Epithelial cell of prostate (primary cell): Measurements from ENCODE around the gene UBAC1.
"Not testable (repeated sequence)": the region's sequence is repeated elsewhere in the genome, so short reads cannot be mapped to it uniquely, and the experiment has no call there.

Experiments
- DNase-seq: peaks from one replicate; pipeline ENCODE4 v3.0.0-alpha.2; 2011; ENCODE audit warnings: low read depth, low spot score
- H3K27ac ChIP-seq: fragments of 450-650 bp; 2 replicates; pipeline ENCODE4 v1.5.1; 2017; ENCODE audit warnings: mild to moderate bottlenecking

Gene UBAC1

GRCh38 chr9:135906291-135907005 lies 54.7 kb downstream of the UBAC1 start:
- H3K27ac ChIP-seq: peak overlapping the region; percentile 94
- DNase-seq: no peak

GRCh38 chr9:135905380-135906258 lies 55.6 kb downstream of the UBAC1 start:
- H3K27ac ChIP-seq: peak overlapping the region; percentile 94
- peak; percentile 84 for DNase-seq

GRCh38 chr9:135903786-135904520 lies 57.2 kb downstream of the UBAC1 start:
- H3K27ac ChIP-seq: peak overlapping the region; percentile 94
- DNase-seq: no peak

GRCh38 chr9:135903358-135903656 lies 57.9 kb downstream of the UBAC1 start:
- H3K27ac ChIP-seq: peak overlapping the region; percentile 39
- DNase-seq: no peak

- peak overlapping the region; percentile 39 for H3K27ac ChIP-seq
- DNase-seq: no peak
Observed at GRCh38 chr9:135902655-135903357, 58.4 kb downstream of the UBAC1 start.

- H3K27ac ChIP-seq: no peak overlapping the region
- no peak for DNase-seq
Observed at GRCh38 chr9:135901826-135902225, 59.3 kb downstream of the UBAC1 start.

- no peak overlapping the region for H3K27ac ChIP-seq
- DNase-seq: no peak
Observed at GRCh38 chr9:135901031-135901758, 60.0 kb downstream of the UBAC1 start.

GRCh38 chr9:135898634-135899407 lies 62.4 kb downstream of the UBAC1 start:
- no peak overlapping the region for H3K27ac ChIP-seq
- DNase-seq: no peak

- DNase-seq: no peak
- no peak overlapping the region for H3K27ac ChIP-seq
Observed at GRCh38 chr9:135896626-135897025, 64.5 kb downstream of the UBAC1 start.

GRCh38 chr9:135896205-135896604 lies 65.0 kb downstream of the UBAC1 start:
- H3K27ac ChIP-seq: no peak overlapping the region
- DNase-seq: no peak

- no peak overlapping the region for H3K27ac ChIP-seq
- DNase-seq: no peak
Observed at GRCh38 chr9:135895202-135895848, 65.8 kb downstream of the UBAC1 start.

- H3K27ac ChIP-seq: no peak overlapping the region
- no peak for DNase-seq
Observed at GRCh38 chr9:135893104-135893503, 68.1 kb downstream of the UBAC1 start.

GRCh38 chr9:135892327-135892726 lies 68.8 kb downstream of the UBAC1 start:
- not testable (repeated sequence) for H3K27ac ChIP-seq, DNase-seq

- DNase-seq: no peak
Observed at GRCh38 chr9:135891027-135891631, 70.0 kb downstream of the UBAC1 start.

GRCh38 chr9:135890190-135891026 lies 70.8 kb downstream of the UBAC1 start:
- no peak for DNase-seq
- H3K27ac ChIP-seq: peak overlapping the region; percentile 65

More at GRCh38 chr9:135891027-135891631, 70.0 kb downstream of the UBAC1 start:
- peak overlapping the region; percentile 65 for H3K27ac ChIP-seq

GRCh38 chr9:135889564-135890189 lies 71.5 kb downstream of the UBAC1 start:
- H3K27ac ChIP-seq: peak overlapping the region; percentile 65

More at GRCh38 chr9:135889564-135890189, 71.5 kb downstream of the UBAC1 start:
- DNase-seq: no peak
